WTC11 (cell line): ENCODE data around the gene ETS1. TPM values are rescaled to one million over a fixed set of nuclear protein-coding genes. Genes with fewer than 3 reads are reported as not detected.

Source experiments
- ATAC-seq: fragments of 200-7000 bp; cut with Tn5 transposase; 2 replicates; pipeline ENCODE4 v1.10.0; 2021; ENCODE audit warnings: mild to moderate bottlenecking, moderate library complexity
- CTCF ChIA-PET: fragments of 300-600 bp; sonication (Branson Sonifier 250); formaldehyde crosslinking; loops from one replicate; lab custom pipeline; 2021; ENCODE audit warnings: antibody characterized with exemption; lab: Charles Lee
- POLR2A ChIA-PET: fragments of 350-600 bp; sonication (Branson Sonifier 250); formaldehyde crosslinking; loops from one replicate; lab custom pipeline; 2021; ENCODE audit warnings: antibody characterized with exemption; lab: Charles Lee
- DNase-seq: peaks from one replicate; pipeline ENCODE4 v3.0.0; 2021; ENCODE audit warnings: low spot score
- H3K27ac Mint-ChIP-seq: 2 replicates; pipeline ENCODE4 v1.8.0; 2021; ENCODE audit warnings: mixed read lengths
- H3K27me3 Mint-ChIP-seq: 2 replicates; pipeline ENCODE4 v1.8.0; 2021; ENCODE audit warnings: low read depth, mild to moderate bottlenecking, moderate library complexity, mixed read lengths
- H3K36me3 Mint-ChIP-seq: 2 replicates; pipeline ENCODE4 v1.8.0; 2021; ENCODE audit warnings: mixed read lengths
- H3K4me1 Mint-ChIP-seq: 2 replicates; pipeline ENCODE4 v1.8.0; 2022; ENCODE audit warnings: mixed read lengths
- H3K4me3 Mint-ChIP-seq: 2 replicates; pipeline ENCODE4 v1.8.0; 2021; ENCODE audit warnings: mild to moderate bottlenecking, moderate library complexity, mixed read lengths
- H3K9me3 Mint-ChIP-seq: 2 replicates; pipeline ENCODE4 v1.8.0; 2021; ENCODE audit warnings: mixed read lengths
- EMX1 ChIP-seq: fragments of 250-450 bp; sonication (Bioruptor Pico); IDR thresholded peaks from 2 replicates; pipeline ENCODE4 v1.8.0; 2021; ENCODE audit warnings: mild to moderate bottlenecking
- JAZF1 ChIP-seq: fragments of 250-450 bp; sonication (Bioruptor Pico); IDR thresholded peaks from 2 replicates; pipeline ENCODE4 v1.9.0; 2021; ENCODE audit warnings: moderate library complexity, mild to moderate bottlenecking, inconsistent platforms
- MYBL2 ChIP-seq: sonication (generic); formaldehyde crosslinking; IDR thresholded peaks from 2 replicates; pipeline ENCODE4 v1.8.1; 2023; ENCODE audit warnings: mild to moderate bottlenecking, moderate library complexity, missing genetic modification reagents
- NFYB ChIP-seq: sonication (generic); formaldehyde crosslinking; conservative IDR thresholded peaks from 2 replicates; pipeline ENCODE4 v1.8.0; 2022; ENCODE audit warnings: low read depth, missing genetic modification reagents
- RORB ChIP-seq: fragments of 250-450 bp; sonication (Bioruptor Pico); IDR thresholded peaks from 2 replicates; pipeline ENCODE4 v1.9.0; 2021; ENCODE audit warnings: mild to moderate bottlenecking
- TEAD4 ChIP-seq: sonication (generic); formaldehyde crosslinking; IDR thresholded peaks from 2 replicates; pipeline ENCODE4 v1.8.0; 2022; ENCODE audit warnings: mild to moderate bottlenecking, missing genetic modification reagents
- total RNA-seq: library from RNA; stranded (reverse); gene quantifications from 3 replicates; pipeline ENCODE4 v1.2.3, GENCODE V29; 2021
- TF ChIP-seq, protein P1 (sequence below): fragments of 250-450 bp; sonication (Bioruptor Pico); conservative IDR thresholded peaks from 2 replicates; pipeline ENCODE4 v1.9.0; 2021; ENCODE audit warnings: mild to moderate bottlenecking
- TF ChIP-seq, protein P2 (sequence below): sonication (generic); formaldehyde crosslinking; IDR thresholded peaks from 2 replicates; pipeline ENCODE4 v1.8.1; 2023; ENCODE audit warnings: mild to moderate bottlenecking, missing genetic modification reagents, borderline replicate concordance
- TF ChIP-seq, protein P3 (sequence below): fragments of 200-600 bp; IDR thresholded peaks from 2 replicates; pipeline ENCODE4 v1.8.0; 2022; ENCODE audit warnings: antibody characterized with exemption
- TF ChIP-seq, protein P4 (sequence below): sonication (generic); formaldehyde crosslinking; IDR thresholded peaks from 2 replicates; pipeline ENCODE4 v1.8.0; 2022; ENCODE audit warnings: mild to moderate bottlenecking, missing genetic modification reagents
- TF ChIP-seq, protein P5 (sequence below): sonication (generic); formaldehyde crosslinking; IDR thresholded peaks from 2 replicates; pipeline ENCODE4 v1.8.0; 2023; ENCODE audit warnings: missing genetic modification reagents
- TF ChIP-seq, protein P6 (sequence below): sonication (generic); formaldehyde crosslinking; IDR thresholded peaks from 2 replicates; pipeline ENCODE4 v1.8.1; 2023; ENCODE audit warnings: mild to moderate bottlenecking, moderate library complexity, missing genetic modification reagents
- TF ChIP-seq, protein P7 (sequence below): sonication (generic); formaldehyde crosslinking; IDR thresholded peaks from 2 replicates; pipeline ENCODE4 v1.8.1; 2023; ENCODE audit warnings: mild to moderate bottlenecking, missing genetic modification reagents

The ETS1 gene
- total RNA-seq, 1 experiment from 2014 or later, result 33.1 TPM

DNA sequence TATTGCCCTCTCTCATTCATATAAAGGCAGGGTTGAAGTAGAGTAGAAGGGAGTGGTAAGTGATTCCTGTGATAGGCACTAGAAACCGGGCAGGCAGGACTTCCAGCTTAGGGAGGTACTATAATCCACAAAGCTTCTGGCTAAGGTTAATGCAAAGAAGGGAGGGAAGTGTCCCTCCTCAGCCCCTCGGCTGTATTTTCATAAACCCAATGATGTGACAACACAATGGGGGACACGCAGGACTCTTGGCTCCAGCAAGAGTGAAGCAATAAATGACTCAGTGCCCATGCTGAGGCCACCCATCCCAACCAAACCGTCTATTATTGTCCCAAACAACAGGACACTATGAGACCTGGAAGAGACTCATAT is 90.7 kb downstream of the ETS1 start:
- ATAC-seq, result no peak
- no peak overlapping the region for H3K4me3 Mint-ChIP-seq
- ChIA-PET CTCF (interaction anchor here (1.1 to 1.4 kb wide), 3 partner anchors 10 to 135 kb away, joined by 3 to 6 read pairs (median 4); no protein-coding TSS in a partner anchor), POLR2A (no interaction called here)
- no peak for DNase-seq
- peaks cover 38% of the 10 kb centered on the region for H3K4me1 Mint-ChIP-seq
- TF ChIP-seq, protein P1, sequence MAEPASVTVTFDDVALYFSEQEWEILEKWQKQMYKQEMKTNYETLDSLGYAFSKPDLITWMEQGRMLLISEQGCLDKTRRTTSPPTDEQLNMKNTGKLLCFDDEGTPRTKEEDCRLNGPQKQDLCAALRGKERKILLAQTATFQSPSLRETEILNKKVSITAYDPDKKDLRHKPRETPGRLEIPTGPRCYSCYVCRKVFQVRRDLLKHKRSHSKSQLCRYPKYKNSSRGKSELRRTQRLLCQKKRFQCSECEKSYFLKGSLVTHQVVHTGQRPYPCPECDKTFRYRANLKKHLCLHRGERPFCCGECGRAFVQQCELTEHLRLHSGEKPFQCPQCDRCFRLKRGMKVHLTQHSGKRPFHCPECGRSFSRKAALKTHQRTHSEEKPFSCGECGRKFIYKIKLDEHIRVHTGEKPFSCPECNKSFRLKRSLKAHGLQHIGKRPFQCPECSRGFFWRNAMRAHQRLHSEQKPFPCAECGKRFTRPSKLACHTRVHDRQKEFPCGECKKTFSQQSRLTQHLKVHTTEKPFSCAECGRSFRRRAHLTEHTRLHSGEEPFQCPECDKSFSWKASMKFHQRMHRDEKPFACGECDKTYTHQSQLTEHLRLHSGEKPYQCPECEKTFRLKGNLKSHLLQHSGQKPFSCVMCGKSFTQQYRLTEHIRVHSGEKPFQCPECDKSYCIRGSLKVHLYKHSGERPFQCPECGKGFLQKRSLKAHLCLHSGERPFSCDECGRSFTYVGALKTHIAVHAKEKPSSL (CRISPR knock-in tag), result no peak
- TF ChIP-seq MYBL2 (CRISPR knock-in tag), result no peak
- TF ChIP-seq, protein P2, sequence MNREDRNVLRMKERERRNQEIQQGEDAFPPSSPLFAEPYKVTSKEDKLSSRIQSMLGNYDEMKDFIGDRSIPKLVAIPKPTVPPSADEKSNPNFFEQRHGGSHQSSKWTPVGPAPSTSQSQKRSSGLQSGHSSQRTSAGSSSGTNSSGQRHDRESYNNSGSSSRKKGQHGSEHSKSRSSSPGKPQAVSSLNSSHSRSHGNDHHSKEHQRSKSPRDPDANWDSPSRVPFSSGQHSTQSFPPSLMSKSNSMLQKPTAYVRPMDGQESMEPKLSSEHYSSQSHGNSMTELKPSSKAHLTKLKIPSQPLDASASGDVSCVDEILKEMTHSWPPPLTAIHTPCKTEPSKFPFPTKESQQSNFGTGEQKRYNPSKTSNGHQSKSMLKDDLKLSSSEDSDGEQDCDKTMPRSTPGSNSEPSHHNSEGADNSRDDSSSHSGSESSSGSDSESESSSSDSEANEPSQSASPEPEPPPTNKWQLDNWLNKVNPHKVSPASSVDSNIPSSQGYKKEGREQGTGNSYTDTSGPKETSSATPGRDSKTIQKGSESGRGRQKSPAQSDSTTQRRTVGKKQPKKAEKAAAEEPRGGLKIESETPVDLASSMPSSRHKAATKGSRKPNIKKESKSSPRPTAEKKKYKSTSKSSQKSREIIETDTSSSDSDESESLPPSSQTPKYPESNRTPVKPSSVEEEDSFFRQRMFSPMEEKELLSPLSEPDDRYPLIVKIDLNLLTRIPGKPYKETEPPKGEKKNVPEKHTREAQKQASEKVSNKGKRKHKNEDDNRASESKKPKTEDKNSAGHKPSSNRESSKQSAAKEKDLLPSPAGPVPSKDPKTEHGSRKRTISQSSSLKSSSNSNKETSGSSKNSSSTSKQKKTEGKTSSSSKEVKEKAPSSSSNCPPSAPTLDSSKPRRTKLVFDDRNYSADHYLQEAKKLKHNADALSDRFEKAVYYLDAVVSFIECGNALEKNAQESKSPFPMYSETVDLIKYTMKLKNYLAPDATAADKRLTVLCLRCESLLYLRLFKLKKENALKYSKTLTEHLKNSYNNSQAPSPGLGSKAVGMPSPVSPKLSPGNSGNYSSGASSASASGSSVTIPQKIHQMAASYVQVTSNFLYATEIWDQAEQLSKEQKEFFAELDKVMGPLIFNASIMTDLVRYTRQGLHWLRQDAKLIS (CRISPR knock-in tag), result no peak
- TF ChIP-seq, protein P3, sequence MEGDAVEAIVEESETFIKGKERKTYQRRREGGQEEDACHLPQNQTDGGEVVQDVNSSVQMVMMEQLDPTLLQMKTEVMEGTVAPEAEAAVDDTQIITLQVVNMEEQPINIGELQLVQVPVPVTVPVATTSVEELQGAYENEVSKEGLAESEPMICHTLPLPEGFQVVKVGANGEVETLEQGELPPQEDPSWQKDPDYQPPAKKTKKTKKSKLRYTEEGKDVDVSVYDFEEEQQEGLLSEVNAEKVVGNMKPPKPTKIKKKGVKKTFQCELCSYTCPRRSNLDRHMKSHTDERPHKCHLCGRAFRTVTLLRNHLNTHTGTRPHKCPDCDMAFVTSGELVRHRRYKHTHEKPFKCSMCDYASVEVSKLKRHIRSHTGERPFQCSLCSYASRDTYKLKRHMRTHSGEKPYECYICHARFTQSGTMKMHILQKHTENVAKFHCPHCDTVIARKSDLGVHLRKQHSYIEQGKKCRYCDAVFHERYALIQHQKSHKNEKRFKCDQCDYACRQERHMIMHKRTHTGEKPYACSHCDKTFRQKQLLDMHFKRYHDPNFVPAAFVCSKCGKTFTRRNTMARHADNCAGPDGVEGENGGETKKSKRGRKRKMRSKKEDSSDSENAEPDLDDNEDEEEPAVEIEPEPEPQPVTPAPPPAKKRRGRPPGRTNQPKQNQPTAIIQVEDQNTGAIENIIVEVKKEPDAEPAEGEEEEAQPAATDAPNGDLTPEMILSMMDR, result no peak
- TF ChIP-seq JAZF1 (CRISPR knock-in tag), result no peak
- TF ChIP-seq NFYB (CRISPR knock-in tag), result no peak
- no peak for TF ChIP-seq TEAD4 (CRISPR knock-in tag)
- TF ChIP-seq EMX1 (CRISPR knock-in tag), result no peak
- TF ChIP-seq, protein P4, sequence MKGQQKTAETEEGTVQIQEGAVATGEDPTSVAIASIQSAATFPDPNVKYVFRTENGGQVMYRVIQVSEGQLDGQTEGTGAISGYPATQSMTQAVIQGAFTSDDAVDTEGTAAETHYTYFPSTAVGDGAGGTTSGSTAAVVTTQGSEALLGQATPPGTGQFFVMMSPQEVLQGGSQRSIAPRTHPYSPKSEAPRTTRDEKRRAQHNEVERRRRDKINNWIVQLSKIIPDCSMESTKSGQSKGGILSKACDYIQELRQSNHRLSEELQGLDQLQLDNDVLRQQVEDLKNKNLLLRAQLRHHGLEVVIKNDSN (CRISPR knock-in tag), result no peak
- TF ChIP-seq, protein P5, sequence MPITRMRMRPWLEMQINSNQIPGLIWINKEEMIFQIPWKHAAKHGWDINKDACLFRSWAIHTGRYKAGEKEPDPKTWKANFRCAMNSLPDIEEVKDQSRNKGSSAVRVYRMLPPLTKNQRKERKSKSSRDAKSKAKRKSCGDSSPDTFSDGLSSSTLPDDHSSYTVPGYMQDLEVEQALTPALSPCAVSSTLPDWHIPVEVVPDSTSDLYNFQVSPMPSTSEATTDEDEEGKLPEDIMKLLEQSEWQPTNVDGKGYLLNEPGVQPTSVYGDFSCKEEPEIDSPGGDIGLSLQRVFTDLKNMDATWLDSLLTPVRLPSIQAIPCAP (CRISPR knock-in tag), result no peak
- TF ChIP-seq, protein P6, sequence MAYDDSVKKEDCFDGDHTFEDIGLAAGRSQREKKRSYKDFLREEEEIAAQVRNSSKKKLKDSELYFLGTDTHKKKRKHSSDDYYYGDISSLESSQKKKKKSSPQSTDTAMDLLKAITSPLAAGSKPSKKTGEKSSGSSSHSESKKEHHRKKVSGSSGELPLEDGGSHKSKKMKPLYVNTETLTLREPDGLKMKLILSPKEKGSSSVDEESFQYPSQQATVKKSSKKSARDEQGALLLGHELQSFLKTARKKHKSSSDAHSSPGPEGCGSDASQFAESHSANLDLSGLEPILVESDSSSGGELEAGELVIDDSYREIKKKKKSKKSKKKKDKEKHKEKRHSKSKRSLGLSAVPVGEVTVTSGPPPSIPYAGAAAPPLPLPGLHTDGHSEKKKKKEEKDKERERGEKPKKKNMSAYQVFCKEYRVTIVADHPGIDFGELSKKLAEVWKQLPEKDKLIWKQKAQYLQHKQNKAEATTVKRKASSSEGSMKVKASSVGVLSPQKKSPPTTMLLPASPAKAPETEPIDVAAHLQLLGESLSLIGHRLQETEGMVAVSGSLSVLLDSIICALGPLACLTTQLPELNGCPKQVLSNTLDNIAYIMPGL, result no peak
- TF ChIP-seq, protein P7, sequence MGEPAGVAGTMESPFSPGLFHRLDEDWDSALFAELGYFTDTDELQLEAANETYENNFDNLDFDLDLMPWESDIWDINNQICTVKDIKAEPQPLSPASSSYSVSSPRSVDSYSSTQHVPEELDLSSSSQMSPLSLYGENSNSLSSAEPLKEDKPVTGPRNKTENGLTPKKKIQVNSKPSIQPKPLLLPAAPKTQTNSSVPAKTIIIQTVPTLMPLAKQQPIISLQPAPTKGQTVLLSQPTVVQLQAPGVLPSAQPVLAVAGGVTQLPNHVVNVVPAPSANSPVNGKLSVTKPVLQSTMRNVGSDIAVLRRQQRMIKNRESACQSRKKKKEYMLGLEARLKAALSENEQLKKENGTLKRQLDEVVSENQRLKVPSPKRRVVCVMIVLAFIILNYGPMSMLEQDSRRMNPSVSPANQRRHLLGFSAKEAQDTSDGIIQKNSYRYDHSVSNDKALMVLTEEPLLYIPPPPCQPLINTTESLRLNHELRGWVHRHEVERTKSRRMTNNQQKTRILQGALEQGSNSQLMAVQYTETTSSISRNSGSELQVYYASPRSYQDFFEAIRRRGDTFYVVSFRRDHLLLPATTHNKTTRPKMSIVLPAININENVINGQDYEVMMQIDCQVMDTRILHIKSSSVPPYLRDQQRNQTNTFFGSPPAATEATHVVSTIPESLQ (CRISPR knock-in tag), result no peak
- TF ChIP-seq RORB (CRISPR knock-in tag), result no peak
- H3K36me3 Mint-ChIP-seq, result no peaks in the 10 kb centered on the region; the same call in 1 of the 2 replicates
- no peak overlapping the region for H3K27ac Mint-ChIP-seq
- peaks cover 2% of the 10 kb centered on the region for H3K9me3 Mint-ChIP-seq
- no peaks in the 10 kb centered on the region for H3K27me3 Mint-ChIP-seq
